HK-2 (cell line): ENCODE measurements around the gene PIMREG.

Source experiments
- DNase-seq: peaks from one replicate; pipeline ENCODE4 v3.0.0-alpha.2; 2018; ENCODE audit not compliant: unreplicated experiment

Gene PIMREG

DNA sequence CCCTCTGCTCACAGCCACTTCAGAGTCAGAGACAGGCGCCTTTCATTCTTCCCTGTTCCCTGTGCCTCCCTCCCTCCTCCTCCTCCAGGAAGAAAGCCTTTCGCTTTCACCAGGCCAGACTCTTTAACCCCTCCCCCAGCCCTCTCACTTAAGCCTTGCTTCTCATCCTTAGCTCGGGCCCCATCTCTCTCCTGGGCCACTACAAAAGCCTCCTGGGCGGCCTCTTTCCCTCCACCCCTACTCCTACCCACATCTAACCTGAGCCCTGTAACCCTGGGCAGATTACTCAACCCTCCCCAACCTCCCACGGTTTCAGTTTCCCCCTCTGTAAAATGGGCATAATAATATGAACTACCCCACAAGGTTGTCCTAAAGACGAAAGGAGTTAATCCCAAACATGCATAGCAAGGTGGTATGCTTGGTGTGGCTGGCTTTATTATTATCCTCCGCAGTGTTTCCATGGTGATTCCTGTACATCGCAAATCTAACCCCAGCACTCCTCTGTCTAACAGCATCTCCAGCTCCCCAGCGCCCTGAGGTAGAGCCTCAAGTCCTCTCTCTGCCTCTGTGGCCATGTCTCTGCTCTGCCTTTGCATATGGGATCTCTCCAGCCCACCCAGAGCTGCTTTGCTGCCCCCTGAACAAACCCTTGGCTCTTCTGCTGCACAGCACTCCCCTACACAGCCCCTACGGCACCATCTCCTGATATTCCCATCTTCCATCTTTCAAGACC is 17.7 kb downstream of the PIMREG start:
- no peak for DNase-seq

DNA sequence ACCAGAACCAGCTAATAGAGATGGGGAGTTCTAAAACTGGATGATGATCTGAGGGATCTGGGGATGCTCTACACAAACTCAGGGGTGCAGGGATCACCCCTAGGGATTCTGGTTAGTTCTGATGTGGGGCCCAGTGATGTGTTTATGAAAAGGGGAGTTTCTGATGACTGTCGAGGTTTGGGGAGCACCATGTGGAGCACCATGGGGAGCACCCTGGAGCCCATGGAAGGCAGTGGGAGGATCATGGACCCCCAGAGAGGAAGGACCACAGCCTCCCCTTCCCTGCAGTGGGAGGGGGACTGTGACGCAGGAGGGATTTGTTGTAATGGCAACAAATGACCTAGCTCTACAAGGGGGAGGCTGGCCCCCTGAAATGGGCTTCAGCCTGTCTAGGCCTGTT is 18.4 kb downstream of the PIMREG start:
- no peak for DNase-seq

DNA sequence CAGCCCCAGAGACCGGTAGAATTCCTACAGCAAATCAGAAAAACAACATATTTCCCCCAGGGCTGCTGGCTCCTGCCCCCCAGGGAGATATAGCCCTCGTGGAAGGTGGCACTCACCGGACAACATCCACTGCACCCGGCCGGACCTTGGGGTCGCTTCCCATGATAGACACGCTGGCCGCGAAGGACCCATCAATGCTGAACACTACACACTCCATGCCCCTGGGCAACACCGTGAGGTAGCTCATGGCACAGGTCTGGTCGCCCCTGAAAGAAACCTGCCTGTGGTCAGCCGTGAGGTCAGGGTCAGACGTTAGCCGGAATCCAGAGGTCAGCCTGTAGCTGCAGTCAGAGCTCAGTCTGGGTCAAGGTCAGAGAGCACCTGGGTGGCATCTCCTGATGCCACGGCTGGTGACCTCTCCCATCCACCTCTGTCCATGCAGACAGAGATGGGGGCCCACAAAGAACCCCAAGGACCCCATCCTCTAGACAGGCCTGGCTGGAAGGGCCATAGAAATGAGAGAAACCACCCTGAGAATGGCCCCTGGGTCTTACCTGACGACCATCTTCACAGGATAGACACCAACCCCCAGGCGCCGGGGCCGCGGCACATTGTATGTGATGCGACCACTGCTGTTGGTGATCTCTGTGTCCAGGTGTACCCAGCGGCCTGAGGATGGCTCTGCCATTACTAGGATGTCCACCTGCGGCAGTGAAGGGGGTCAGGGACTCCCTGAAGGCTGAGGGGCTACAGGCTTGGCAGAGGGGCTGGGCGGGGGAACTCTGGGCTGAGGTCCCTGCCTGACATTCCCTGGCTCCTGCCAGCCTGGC is 19.6 kb downstream of the PIMREG start:
- DNase-seq: no peak

DNA sequence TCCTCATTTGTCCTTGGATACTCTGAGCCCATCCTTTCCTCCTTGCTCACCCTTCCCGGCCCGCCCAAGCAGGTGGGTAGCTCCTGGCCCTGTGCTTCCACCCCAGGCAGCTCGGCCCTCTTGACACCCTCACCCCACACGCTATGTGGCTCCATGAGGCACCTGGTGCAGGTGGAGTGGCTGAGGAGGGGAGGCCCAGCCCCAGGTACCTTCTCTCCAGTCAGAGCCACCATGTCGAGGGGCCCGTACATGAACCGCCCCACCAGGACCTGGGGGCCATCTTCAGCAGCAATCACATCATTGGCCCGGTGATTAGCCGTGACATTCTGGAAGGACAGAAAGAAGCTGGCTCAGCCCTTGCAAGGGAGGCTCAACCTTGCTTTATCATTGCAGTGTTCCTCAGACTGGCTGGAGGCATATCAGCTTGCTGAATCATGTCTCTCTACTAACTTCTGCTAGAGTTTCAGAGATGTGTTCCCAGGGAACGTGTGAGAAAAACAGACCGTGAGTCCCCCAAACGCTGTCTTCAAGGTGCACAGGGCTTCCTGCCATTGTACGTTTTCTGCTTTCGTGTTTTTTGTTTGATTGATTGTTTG is 20.3 kb downstream of the PIMREG start:
- DNase-seq: no peak

DNA sequence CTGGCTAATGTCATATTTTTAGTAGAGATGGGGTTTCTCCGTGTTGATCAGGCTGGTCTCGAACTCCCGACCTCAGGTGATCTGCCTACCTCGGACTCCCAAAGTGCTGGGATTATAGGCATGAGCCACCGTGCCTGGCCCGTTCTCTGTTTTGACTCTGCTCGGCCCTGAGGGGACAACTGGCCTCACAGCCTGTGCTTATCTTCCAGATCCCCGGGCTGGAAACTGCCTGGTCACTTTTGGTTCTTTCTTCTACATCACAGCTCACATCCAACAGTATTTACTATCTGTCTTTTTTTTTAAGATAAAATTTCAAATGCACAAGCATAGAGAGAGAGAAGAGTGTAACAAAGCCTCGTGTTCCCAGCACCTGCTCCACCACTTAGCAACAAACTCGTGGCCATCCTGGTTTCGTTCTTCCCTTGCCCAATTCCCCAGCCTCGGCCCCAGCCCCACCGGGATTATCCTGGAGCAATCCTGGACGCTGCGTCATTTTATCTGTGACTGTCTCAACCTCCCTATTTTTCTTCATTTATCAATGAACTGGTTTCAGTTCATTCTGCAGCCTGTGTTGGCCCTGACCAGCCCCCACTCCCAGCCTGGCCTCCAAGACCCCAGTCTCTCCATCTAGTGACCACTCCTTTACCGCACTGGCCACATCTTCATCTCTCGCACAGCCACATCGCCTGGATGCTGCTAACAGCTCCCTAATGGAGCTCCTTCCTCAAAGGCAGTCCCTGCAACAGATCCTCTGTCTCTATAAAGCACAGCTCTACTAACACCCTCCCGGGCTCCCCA is 21.1 kb downstream of the PIMREG start:
- no peak for DNase-seq

DNA sequence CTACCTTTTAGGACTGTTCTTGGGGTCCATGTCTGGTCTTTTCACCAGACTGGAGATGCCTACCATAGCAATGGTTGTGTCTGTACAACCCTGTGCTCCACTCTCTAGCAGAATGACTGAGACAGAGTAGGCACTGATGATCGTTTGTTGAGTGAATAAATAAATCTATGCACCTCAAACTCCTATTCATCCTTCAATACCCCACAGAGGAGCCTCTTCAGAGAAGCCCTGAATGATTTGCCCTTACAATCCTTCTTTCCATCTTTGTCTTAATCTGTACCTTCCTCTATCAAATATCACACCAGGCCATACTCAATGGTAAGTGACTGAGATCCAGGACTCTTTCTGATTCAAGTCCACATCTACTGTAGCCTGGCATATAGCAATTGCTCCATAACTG is 23.3 kb downstream of the PIMREG start:
- DNase-seq: no peak

DNA sequence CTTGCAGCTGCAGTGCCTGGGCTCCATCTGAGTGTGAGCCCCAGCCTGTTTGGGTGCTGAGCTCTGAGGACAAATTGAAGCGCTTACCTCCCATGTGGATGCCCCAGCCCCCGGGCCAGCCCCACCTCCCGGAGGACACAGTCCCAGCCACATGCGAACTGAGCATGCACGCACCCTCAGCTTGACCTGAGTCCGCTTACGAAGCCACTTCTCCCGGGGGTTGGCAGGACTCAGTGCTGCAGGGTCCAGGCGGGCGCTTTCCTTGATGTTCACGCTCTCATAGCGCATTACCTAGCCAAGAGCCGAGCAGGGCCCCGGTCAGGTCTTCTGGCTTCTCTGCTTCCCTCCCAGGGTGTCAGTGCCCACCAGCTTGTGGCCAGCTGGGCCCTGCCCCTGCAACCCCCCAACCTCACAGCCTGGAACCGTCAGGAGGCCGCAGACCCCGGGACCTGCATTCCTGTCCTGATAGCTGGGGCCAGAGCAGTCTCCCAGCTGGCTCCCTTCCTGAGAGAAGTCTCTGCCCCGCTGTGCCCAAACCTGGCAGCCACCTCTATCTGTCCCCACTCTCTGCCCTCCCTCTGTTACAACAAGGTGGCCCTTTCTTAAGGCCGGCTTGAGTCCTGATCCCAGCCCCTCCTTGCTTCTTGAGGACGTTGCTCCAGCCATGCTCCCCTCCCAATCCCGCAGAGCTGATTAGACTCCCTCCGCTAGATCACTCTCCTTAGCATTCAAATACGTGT is 24.0 kb downstream of the PIMREG start:
- DNase-seq: no peak

DNA sequence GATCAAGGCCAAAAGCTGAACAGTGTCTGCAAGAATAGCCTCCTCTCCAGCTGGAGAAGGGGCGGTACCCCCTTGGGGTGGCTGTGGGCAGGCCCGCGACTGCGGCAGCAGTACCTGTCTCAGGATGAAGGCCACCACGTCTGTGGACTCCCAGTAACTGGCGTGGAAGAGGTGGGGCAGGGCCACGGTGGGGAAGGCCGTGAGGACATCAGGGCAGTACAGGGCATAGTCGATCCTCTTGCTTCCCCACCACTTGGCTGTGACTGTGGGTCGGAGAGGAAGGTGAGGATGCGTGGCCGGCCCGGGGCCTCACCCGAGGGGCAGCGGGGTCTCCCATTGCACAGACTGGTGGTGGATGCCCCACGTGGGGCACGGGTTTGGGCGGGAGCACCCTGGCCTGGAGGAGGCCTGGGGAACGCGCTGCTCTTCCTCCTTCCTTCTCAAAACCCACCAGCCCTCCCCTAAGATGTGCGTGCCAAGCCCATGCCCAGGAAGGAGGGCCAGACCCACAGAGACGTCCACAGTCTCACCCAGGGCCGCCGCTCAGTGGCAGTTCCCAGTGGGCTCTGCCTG is 26.0 kb downstream of the PIMREG start:
- DNase-seq: no peak

DNA sequence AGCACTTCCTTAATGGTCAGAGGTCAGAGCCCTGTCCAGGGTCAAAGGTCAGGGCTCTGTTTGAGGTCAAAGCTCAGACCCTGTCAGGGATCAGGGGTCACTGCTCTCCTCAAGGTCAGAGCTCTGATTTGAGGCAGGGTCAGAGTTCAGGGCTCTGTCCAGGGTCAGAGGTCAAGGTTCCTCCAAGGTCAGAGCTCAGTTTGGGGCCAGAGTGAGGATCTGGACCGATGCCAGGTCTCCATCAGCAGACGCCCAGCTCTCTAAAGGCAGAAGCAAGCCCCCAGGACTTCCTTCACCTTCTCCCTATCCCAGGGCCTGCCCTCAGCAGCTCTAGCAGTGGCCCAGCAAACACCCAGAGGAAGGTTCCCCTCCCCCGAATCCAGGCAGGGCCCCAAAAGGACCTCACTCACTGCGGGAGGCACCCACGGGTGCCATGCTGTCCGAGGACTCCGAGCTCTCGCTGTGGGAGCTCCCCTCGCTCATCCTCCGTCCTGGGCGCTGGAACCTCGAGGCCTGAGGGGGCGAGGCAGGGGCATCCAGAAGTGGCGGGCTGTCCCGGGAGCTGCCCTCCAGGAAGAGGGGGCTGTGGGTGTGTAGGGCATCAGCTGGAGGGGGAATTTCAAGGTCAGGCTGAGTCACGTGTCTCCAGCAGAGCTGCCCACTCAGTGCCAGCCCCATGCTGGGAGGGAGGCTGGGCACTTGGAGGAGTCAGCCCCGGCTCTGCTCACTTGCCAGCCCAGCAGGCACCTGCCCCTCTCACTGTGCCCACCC is 26.7 kb downstream of the PIMREG start:
- DNase-seq: no peak

DNA sequence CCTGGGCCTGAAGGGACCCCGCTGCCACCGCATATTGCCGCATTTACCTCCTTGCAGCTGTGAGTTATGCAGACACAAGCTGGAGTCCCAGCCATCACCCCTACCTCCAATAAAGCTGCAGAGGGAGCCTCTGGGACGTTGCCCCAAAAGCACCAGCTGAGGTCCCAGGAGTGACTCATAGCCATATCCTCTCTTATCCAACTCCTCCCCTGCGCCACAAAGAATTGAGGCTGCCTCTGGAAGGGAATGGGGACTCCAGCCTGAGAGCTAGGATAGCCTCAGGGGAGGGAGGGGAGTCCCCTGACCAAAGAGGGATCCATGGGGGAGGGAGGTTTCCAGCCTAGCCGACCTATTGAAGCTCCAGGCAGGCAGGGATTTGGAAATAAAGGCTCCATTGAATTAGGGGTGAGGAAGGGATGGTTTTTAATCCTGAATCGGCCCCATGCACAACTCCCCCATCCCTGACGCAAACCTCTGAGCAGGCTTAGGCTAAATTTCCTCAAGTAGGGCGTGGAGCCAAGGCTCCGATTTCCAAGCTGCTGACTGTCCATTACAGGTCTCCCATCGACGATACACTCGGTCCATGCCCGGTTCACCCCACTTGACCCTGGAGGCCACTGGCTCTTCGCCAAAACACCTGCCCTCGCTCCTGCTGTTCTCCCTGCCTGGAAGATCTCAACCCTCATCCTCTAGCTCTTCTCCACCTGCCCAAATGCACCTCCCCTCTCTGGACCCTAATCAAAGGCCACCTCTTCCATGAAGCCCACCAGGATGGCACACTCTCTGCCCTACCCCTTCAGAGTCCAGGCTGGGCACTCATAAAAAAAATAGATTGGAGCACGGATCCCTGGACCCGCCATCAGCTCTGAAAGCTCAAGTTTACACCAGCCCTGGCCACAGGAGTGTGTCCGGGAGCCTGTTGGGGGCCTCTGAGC is 27.5 kb downstream of the PIMREG start:
- DNase-seq: peak; percentile 57

DNA sequence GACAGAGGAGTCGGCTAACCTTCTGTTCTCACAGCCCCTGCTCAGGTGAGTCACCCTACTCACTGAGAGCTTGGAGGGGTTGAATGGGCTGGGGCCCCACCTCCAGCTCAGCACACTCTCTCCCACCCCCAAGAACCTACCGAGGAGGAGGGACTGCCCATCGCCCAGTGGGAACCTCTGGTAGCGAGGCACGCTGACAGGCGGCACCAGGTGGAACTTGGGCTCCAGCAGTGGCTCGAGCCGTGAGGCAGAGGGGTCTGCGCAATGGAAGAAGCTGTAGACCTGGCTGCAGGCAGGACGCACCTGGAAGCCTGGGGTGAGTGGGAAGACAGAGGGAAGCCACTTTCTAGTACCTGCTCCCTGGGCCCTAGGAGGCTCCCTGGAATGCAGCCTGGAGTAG is 28.3 kb downstream of the PIMREG start:
- no peak for DNase-seq

DNA sequence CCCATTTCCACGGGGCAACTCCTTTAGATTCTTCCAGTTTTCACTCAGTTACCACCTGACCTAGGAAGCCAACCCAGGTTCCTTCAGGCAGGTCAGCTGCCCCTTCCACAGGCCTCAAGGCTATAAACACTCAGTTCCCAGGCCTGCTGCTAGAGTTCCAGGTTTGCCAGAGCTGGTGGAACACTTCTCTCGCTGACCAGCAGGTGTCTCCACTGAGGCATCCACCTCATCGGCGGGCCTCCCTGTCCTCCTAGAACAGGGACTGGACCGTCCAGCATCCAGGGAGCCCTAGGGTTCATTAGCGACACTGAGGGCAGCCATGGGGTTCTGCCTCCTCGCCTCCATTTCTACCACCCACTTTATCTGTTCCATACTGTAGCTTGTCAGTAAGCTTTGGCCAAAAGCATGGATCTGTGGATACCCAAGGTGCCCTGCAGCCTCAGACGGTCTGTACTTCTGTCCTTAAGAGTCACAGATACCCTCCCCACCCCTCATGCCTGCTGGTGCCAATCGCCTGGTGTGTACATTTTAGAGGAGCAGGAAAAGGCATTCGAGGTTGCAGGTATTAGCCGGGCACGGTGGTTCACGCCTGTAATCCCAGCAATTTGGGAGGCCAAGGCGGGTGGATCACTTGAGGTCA is 29.0 kb downstream of the PIMREG start:
- peak; percentile 86 for DNase-seq

DNA sequence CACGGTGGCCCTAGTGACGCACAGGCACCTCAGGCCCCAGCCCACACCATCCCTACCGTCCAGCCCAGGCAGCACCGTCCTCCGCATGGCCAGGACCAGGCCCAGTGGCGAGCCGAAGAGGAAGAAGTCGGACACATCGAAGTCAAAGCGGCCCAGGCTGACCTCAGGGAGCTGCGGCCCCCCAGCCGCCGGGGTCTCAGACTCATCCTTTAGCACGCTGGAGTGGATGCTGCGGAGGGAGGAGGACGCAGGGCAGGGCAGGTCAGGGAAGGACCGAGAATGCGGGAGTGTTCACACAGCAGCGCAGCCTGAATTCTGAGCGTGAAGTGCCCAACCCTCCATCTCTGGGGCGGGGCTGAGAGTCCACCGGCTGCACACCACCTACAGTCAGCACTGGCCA is 30.1 kb downstream of the PIMREG start:
- DNase-seq: no peak

DNA sequence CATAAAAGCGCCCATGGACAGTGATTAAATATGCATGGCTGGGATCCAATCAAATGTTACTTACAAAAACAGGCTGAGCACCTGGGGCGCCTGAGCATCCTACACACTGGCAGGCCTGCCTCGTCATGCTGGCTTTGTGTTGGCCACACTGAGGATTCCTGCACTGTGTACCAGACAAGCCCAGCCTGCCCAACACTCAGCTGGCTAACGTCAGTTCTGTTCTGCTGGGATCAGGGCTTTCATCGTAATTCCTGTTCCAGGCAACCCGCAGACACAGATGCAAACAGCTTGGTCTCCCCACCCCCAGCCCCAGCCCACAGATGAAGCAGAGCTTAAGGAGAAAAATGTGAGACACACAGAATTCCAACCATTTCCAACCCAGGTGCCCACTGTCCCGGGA is 30.7 kb downstream of the PIMREG start:
- DNase-seq: no peak

DNA sequence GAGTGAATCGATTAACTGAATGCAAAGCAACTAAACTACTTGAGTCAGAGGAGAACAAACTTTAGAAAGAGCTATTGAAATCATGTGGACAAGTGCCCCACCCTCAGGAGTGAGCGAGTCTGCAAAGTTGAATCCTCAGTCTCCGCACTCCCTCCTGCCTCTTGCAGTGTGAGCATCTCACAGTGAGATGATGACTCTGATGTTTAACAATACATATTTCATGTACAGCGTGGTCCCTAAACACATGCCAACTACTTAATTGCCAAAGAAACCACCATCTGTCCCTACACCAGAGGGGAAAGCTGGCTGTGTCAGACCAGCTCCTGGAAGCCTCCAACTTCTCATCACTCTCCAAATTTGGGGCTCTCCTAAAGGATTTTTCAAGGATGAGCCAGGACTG is 31.2 kb downstream of the PIMREG start:
- no peak for DNase-seq

DNA sequence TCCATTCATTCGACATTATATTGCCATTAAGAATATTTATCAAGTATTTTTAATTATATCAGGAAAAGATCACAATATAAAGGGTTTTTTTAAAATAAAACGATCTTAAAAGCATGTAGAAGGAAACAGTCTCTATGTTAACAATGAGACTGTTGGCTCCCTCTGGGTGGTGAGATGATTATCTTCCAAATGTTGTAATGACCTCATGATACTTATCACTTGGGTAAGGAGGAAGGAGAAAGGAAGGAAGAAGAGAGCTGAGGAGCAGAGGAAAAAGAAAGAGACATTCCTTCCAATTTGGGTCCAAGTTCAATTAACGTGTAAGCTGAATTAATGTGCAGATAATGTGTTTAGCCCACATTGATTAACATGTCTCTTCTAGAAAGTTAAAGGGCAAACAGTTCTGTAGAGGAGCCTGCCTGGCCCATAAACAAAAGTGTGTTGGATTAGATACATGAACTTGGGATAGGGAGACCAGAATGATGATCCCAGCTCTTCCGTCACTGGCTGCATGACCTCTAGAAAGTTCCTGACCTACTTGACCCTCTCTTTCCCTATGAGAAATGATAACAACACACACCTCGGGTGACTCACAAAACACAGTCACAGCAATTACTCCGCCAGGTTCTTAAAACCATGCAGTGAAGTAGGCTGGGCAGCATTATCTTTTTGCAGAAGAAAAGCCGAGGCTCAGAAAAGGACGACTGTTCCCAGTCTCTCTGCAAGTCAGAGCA is 32.0 kb downstream of the PIMREG start:
- DNase-seq: no peak

DNA sequence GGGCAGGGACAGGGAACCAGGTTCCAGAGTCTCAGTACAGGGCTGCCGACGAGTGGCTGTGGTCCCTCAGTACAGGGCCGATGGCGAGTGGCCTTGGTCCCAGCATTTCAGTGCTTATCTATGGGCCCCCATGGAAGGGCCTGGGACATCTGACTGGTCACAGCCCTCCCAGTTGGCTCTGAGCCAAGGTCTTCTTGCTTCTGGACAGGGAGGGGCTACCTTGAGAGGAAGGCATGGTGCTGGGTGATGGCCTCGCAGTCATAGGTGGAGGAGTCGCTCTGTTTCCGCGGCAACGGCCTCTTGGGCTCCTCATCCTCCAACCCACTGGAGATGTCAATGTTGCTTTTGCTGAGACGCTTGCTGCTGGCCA is 32.5 kb downstream of the PIMREG start:
- no peak for DNase-seq

DNA sequence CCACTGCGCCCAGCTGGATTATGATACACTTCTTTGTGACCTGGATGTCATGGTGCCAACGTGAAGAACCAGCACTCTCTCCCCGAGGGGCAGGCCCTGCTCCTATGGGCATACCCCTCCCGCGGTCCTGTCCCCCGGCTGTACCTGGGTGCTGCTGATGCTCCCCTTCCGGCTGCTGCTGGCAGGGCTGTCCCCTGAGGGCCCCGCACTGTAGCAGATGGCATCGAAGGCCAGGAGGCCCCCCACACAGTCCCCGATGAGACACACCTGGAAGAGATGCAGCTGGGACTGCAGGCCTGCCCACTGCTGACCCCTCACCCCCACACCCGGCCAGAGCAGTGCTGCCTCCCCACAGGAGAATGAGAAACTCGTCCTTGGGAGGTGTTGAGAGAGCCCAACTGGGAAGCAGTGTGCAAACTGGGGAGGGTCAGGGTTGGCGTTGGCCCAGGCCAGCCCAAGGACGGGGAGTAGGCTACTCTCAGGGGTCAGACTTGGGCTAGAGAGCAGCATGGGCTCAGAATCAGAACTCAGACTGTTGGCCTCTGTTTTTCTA is 33.7 kb downstream of the PIMREG start:
- no peak for DNase-seq
